Measurements from ENCODE around the gene ROGDI.

The ROGDI gene

GRCh38 chr16:4801962-4802658 lies at the start of gene ROGDI:
ROGDI (minus strand) TSS chr16:4802633; CDS start chr16:4802571, 62 bp downstream.
- peak; percentile 47 for DNase-seq

GRCh38 chr16:4850211-4850610 lies 47.8 kb upstream of the ROGDI start:
- DNase-seq: no peak

- no peak for DNase-seq
Observed at GRCh38 chr16:4847774-4848587, 45.5 kb upstream of the ROGDI start.

DNA sequence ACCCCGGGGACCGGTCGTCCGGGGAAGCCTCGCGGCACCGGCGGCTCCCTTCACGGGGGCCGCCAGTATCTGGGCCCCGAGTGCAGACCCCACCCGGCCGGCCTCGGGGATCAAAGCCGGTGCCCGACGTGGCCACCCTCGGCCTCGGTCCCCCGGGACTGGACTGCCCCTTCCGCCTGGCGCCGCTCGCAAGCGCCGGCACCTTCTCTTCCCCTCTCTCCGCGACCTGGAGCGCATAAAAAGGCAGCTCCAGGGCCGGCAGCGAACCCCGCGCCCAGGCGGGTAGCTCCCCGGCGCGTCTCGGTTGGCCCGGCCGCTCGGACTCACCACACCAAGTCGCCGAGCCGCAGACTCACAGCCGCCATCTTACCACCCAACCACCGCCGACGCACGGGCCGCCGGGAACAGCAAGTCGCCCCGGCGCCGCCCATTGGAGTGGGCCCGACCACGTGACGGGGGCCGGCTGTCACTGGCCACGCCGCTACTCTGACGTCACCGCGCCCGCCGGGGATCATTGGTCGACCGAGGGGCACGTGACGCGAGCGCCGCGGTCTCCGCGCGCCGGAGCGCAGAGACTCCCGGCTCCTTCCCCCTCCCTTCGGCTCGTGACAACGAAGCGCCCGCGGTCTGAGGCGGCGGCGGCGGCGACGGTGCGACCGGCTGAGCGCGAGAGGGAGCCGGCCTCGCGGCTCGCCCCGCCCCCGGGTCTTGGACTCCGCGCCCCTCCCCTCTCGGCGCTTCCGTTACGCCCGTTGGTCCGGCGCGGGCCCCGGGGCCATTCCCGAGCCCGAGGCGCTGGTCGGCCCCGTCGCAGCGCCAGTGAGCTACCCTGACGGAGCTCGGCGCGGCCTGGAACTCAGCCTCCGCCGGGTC lies 44.7 kb upstream of the ROGDI start, which contains the start of the genes GLYR1 and UBN1:
Gene GLYR1 (minus strand): TSS at position 388 of the 873 bp plus-strand sequence. CDS start 23 bp downstream, at position 365.
Gene UBN1 (plus strand): TSS at position 581 of the 873 bp plus-strand sequence. CDS start 5,437 bp downstream, outside the sequence.
- peak; percentile 96 for DNase-seq

DNA sequence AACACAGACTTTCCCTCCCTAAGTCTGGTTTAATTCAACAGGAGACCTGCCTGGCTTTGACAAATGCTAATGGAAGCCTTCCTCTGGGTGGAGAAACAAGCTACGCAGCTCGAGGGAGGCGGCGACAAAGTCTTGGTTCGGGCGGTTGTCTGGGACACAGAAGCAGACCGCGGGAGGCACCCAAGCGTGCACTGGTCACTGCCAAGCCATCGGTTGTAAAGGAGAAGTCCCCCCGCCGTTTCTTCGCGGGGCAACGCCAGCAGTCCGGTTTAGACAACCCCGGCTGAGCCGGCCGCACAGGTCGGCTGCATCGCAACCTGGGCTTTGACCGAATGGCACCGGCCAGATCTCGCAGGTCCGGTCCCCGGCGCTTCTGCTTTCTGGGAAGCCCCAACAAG lies 44.1 kb upstream of the ROGDI start:
- peak; percentile 29 for DNase-seq

DNA sequence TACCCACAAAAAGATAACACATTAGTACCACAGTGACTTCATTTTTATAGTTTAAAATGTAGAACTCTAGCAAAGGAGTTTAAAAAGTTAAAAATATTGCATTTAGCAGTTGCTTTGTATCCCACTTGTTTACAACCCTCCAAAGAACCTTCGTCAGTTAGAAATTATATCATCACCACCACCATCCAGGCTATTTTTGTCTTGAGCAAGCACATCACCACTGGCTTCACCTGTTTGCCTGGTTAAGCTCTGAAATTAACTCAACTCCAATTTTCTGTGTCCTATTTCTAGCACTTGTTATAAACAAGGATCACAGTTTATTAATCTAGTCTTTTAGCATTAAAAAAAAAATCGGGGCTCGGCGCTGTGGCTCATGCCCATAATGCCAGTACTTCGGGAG lies 38.6 kb upstream of the ROGDI start:
- DNase-seq: no peak

DNA sequence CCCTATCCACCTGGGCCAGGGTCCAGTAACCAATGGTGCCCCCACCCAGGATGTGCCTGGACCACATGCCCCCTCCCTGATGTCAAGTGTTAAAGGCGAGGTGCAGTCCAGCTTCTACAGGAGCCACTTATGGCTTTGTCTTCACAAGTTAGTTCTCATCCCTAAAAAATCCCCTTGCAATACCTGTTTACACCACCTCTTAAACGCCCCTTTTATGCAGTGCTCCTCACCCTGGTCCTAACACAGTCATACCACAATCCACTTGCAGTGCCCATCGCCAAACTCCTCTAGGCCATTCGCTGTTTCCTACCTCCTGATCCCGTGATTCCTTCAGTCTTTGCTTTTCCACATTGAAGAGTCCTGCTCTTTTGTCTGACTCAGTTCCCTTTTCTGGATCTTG lies 37.5 kb upstream of the ROGDI start:
- DNase-seq: no peak

GRCh38 chr16:4837733-4838501 lies 35.5 kb upstream of the ROGDI start:
- DNase-seq: no peak

- no peak for DNase-seq
Observed at GRCh38 chr16:4836727-4837126, 34.3 kb upstream of the ROGDI start.

GRCh38 chr16:4833584-4833983 lies 31.2 kb upstream of the ROGDI start:
- DNase-seq: no peak

- no peak for DNase-seq
Observed at GRCh38 chr16:4832698-4833343, 30.4 kb upstream of the ROGDI start.

GRCh38 chr16:4831616-4832015 lies 29.2 kb upstream of the ROGDI start:
- no peak for DNase-seq

GRCh38 chr16:4830408-4830807 lies 28.0 kb upstream of the ROGDI start:
- DNase-seq: no peak

DNA sequence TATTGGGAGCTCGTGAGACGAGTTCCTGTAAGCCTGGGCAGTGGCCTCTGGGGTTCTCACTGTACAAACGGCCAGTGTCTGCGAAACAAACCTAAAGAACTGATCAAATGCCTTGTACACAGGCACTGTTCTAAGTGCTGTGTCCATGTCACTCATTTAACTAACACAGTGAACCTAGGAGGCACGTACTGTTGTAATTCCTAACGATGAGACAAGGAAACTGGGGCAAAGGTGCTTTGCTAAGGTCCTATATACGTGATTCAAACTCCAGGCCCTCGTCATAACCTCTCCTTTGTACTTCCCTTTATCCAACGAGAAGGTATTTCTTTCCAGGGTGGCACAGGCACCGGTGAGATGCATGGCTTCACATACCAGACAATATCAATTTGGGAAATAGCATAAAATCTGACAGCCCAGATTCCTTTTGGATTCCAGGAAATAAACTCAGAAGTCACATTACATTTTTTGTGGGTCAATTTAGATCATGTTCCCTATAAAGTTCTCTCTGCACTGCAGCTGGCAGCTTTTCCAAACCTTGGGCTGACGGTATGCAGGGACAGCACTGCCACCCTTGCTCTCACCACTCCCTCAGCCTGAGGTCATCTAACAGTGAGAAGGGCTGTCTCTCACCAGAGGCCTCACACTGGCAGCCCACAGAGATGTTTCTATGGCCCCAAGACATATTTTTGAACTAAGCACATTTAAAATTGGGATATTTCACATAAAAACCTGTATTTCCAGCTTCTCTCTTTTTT lies 26.3 kb upstream of the ROGDI start:
- DNase-seq: no peak

GRCh38 chr16:4826980-4827379 lies 24.5 kb upstream of the ROGDI start:
- no peak for DNase-seq

DNA sequence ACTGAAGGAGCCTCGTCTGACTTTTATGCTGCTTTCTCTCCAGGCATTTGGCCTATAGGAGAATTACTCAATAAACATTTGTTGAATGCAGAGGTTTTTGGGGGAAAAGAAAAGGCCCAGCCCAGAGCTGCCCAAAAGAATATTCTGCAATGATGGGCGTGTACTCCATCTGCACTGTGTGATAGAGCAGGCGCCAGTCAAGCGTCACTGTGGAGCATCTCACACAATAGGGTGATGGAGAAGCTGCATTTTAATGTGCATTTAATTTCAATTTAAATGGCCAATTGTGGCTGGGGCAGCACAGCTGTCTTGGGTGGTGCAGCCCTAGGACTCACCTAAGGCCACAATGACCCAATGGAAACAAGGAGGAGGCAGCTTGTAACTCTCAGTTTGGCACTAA lies 24.1 kb upstream of the ROGDI start:
- no peak for DNase-seq

DNA sequence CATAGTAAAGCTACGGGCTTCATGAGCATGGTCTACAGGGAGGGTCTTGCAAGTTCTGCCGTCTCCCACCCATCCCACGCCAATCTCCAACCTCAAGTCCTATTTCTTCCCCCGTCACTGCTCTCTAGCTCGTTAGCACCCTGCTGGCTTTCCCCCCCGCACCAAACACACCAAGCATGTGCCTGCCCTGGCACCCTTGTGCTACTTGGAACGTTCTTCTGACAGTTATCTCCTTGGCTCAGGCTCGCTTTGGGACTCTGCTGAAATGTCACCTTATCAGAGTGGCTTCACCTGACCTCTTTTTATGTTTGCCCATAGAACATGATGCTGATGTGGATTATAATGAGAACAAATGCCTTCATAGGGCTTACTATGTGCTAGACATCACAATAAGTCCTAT lies 22.8 kb upstream of the ROGDI start:
- DNase-seq: no peak

DNA sequence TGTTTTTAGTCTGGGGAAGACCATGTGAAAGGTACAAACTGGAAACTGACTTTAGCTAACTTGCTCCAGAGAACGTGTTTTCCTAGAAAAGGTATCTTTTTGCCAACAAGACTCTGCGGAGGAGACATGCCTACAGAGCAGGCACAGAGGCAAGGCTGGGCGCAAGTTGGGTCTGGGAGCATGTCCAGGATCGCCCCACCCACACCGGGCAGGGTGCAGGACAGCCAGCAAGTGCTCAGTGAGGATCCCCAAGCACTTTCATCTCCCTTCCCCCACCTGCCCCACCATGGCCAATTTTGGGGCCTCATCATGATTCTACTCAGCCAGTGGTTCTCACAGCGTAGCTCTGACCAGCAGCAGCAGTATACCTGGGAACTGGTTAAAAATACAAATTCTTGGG lies 18.2 kb upstream of the ROGDI start:
- no peak for DNase-seq

GRCh38 chr16:4814542-4815173 lies 12.2 kb upstream of the ROGDI start:
- no peak for DNase-seq

DNA sequence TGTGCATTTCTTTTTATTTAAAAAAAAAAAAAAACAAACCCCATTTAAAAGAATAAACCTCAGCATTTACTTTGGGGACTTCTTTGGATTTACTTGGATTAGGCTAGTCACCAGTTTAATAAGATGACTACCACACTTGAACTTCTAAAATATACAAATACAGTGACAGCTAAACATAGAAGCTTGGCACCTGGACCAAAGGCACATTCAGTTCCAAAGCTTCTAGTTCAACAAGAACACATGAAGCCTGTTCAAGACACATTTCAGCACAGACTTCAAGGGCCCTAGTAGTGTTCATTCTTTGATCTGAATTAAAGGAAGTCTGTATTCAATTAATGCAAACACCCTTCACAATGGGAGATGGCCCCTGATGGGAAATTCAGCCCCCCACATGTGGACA lies 11.6 kb upstream of the ROGDI start:
- DNase-seq: no peak

Data from midbrain (tissue), 1 donor.